Activated CD4-positive, alpha-beta T cell treated with anti-CD3 and anti-CD28 coated beads for 1 hour (primary cell): ENCODE measurements around the gene CLEC4G.
"Not testable (repeated sequence)": the region's sequence is repeated elsewhere in the genome, so short reads cannot be mapped to it uniquely, and the experiment has no call there.

Experiments used
- DNase-seq: peaks from one replicate; pipeline ENCODE4 v3.0.0-alpha.2; 2020

CLEC4G gene, protein sequence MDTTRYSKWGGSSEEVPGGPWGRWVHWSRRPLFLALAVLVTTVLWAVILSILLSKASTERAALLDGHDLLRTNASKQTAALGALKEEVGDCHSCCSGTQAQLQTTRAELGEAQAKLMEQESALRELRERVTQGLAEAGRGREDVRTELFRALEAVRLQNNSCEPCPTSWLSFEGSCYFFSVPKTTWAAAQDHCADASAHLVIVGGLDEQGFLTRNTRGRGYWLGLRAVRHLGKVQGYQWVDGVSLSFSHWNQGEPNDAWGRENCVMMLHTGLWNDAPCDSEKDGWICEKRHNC

DNA sequence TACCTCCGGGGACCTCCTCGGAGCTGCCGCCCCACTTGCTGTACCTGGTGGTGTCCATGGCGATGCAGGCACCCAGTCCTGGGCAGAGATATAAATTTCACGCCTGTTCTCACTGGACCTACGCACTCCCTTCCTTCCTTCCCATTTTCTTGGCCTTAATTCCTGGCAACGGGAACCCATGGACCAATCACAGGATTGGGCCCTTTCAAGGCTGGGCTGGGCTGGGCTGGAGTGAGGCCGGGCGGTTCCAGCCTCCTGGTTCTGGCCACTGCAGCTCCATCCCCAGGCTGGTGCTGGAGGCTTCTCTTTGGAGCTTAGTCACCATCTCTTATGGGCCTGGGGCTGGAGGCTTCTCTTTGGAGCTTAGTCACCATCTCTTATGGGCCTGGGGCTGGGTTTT lies at the start of gene CLEC4G:
CLEC4G (minus strand) TSS at position 66 of the 400 bp plus-strand sequence; CDS start at position 58, 8 bp downstream.
- DNase-seq, result no peak

DNA sequence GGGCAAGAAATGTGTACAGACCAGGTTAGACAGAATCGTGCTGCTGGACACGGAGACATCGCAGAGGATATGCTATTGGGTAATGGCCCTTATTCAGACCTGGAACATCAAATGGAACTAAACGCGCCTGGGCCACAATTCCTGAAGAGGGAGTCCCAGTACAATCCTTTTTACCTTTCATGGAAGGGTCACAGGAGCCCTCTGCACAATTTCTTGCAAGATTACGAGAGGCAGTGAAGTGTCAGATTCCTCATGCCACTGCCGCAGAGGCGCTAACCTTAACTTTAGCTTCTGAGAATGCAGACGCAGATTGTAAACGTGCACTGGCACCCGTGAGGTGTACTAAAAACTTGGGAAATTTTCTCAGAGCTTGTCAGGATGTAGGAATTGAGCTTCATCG lies 49.2 kb upstream of the CLEC4G start:
- no peak for DNase-seq

DNA sequence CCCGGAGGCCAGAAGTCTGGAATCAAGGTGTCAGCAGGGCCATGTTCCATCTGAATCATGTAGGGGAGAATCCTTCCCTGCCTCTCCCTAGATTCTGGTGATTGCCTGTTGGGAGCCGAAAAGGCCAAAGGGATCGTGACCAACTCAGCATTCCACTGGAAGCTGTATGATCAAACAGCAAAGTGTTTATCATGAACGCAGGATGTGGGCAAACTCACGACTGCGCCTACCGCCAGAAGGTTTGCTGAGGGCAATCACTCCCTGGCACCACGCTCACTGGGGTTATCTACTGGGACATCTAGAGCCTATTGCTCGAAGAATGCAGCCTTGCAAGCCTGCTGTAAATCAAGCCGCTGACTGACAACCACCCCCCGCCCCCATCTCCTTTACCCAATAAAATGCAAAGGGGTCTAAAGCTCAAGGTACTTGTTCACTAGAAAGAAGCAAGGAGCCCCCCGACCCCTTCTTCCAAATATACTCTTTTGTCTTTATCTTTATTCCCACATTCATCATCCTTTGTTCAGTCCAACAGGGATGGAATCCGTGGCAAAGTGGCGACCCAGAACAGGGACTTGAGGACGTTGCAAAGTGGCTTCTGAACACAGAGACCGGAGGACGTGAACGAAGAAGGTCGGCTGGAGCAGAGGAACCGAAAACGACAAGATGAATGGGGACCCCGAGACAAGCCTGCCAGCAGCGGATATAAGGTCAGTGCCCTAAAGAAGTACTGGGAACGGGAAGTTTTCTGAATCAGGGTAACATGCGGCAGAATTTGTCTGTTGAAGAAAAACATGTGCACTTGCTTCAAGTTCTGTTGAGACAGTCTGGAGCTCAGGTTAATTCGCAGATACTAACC lies 47.9 kb upstream of the CLEC4G start:
- no peak for DNase-seq

DNA sequence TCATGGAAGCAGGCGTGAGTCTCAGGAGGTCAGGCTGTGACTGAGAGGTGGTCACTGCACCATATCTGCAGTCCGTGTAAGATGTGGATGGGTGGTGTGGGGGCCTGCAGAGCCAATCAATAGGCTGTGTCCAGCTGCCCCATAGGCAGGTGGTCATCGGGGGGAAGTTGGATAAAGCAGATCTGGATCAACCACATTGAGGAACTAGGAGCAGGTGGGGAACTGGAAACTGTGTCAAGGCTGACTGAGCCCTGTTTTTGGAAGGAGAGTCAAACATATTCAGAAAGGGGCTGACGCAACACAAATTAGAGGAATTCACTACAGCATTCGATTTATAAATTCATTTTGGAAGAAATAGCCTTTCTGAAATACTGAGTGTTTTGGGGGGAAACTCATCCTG lies 46.2 kb upstream of the CLEC4G start:
- DNase-seq, result no peak

DNA sequence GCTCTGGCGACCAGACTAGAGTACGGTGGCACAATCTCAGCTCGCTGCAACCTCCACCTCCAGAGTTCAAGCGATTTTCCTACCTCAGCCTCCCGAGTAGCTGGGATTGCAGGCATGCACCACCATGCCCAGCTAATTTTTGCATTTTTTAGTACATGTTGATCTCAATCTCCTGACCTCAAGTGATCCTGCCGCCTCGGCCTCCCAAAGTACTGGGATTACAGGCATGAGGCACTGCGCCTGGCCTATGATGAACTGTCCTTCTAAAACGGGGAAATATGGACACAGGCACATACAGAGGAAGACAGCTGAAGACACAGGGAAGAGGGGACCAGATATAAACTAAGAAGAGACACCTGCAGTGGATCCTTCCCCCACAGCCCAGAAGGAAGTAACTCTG lies 43.9 kb upstream of the CLEC4G start:
- no peak for DNase-seq

DNA sequence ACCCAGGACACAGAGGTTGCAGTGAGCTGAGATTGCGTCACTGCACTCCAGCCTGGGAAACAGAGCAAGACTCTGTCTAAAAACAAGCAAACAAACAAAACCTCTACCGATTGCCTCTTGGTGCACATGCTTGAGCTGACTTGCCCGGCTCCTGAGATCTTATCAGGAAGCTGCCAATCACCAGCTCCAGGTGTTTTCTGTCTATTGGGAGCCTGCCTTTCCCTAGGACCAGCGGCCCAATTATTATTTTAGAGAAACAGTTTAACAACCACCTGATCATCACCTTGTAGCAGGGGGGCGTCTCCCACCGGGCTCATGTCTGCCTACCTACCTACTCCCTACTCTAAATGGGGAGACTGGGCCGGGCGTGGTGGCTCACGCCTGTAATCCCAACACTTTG lies 41.9 kb upstream of the CLEC4G start:
- DNase-seq, result no peak

DNA sequence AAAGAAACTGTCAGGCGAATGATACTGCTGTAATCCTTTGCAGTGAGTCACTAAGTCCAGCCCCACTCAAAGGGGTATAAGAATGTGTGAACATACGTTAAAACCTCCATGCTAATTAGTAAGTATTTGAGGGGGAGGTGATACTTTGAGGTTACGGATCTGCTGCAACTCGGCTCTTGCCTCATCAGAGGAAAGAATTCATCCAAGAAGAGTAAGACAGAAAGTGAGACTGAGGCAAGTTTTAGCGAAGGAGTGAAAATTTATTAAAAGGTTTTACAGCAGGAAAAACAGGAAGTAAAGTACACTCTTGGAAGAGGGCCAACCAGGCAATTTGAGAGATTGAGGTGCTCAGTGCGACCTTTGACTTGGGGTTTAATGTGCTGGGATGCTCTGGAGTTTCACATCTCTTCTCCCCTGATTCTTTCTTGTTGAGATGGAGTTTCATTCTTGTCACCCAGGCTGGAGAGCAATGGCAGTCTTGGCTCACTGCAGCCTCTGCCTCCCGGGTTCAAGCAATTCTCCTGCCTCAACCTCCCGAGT lies 40.9 kb upstream of the CLEC4G start:
- no peak for DNase-seq

DNA sequence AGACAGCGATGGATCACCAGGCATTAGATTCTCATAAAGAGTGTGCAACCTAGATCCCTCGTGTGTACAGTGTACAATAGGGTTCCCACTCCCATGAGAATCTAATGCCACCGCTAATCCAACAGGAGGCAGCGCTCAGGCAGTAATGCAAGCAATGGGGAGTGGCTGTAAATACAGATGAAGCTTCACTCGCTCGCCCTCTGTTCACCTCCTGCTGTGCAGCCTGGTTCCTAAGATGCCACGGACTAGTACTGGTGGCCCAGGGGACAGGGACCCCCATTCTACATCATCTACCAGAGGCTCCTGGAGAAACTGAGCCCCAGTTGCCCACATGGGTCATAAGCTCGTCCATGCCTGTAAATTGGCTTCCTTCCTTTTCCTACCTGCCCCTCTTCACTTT lies 39.2 kb upstream of the CLEC4G start:
- no peak for DNase-seq

DNA sequence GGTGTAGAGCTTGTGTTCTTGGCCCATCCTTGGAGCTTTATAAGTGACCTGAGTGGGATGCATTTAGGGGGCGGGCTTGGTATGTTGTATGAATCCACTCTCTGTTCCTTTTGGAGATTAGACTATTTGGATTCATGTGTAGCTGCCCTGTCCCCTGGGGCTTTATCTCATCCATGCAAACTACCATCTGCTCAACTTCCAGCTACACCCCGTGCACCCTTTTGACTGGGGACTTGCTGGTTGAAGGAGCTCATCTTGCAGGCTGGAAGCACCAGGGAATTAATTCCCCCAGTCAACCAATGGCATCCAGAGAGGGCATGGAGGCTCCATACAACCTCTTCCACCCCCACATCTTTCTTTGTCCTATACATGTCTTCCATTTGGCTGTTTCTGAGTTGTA lies 37.3 kb upstream of the CLEC4G start:
- no peak for DNase-seq

DNA sequence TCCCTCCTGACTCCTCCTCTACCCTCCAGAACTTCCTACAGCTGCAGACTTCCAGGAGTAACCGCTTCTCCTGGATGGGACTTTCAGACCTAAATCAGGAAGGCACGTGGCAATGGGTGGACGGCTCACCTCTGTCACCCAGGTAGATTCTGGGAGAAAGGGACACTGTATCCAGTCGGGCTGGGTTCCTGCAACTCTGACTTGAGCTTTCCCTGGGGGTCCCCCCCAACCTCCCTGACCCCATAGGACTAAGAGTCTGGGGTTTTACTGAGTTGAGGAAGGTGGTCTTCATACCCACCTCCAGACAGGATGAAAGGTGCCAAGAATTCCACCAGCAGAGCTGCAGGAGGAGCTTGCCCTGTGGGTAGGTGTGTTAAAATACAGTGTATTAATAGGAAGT lies 35.6 kb upstream of the CLEC4G start:
- no peak for DNase-seq

DNA sequence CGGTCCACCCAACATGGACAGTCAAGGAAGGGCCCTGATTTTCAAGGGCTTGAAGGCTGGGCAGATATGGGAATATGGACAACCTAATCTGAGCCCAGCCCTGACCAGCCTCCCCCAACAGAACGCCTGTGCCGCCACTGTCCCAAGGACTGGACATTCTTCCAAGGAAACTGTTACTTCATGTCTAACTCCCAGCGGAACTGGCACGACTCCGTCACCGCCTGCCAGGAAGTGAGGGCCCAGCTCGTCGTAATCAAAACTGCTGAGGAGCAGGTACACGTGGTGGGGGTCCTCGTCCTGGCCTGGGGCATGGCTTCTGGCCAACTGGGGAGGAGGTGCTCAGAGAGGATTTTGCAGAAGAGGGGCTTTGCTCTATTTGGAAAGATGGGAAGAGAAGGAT lies 34.6 kb upstream of the CLEC4G start:
- no peak for DNase-seq

DNA sequence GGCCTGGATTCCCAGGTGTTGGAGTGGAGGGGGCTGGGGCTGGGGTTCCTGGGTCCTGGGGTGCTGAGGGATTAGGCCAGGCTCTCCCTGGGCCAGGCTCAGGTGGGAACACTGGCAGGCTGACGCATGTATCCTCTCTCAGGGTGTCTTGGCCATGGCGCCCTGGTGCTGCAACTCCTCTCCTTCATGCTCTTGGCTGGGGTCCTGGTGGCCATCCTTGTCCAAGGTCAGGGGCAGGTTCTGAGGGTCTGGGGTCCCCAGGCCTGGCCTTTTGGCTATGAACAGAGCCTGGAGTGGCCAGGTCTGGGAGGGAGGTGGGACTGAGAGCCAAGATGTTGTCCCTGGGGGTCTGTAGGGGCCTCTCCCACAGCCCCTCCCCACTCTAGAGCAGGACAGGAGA lies 33.1 kb upstream of the CLEC4G start:
- not testable (repeated sequence) for DNase-seq

DNA sequence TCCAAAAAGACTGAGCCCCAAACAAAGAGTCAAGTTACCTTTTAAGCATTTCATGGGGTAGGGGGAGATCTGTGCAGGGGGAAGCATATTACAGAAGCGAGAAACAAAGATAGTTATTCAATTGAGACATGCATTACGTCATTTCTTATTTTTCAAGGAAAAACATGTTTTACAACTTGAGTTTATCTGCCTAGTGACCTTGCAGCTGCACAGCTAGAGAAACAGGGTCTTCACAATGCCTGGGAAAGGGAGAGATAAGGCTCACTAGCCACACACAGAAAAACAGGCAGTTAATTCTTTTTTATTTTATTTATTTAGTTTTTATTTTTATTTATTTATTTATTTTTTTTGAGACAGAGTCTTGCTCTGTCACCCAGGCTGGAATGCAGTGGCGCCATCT lies 32.2 kb upstream of the CLEC4G start:
- DNase-seq, result not testable (repeated sequence)

DNA sequence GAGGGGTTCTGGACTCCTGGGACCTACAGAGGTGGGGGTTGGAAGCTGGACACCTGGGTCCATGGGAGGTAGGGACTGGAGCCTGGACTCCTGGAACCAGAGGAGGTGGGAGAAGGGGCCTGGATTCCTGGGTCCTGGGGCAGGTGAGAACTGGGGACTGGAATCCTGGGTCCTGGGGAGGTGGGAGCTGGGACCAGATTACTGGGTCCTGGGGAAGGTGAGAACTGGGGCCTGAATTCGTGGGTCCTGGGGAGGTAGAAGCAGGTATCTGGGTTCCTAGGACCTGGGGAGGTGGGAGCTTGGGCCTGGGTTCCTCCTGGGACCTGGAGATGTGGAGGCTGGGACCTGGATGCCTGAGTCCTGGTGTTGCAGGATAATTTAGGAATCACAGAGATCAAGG lies 31.8 kb upstream of the CLEC4G start:
- no peak for DNase-seq

DNA sequence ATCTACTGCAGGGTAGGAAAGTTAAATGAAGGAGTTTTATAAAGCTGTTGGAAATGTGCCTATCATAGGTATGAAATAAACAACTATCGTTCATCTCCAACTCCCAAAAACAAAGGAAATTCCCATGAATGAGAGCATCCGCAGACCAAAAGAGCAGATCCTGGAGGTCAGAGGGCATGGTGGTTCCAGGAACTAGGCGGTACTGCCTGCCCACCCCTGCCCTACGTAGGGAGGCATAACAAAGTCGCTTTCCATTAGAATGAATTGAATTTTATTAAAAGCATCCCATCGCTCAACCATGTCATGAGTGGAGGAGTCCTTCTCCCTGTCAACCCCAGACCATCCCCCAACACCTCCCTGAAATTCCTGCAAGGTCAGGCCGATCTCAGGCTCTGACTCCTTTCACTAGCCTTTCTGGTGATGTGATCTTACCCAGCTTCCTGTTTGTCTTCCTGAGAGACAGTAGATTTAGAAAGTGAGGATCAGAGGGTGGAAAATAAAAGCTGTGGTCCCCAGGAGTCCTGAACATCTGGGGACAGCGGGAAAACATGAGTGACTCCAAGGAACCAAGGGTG lies 30.9 kb upstream of the CLEC4G start, which contains the start of gene CLEC4M:
CLEC4M (plus strand) TSS at position 525 of the 575 bp plus-strand sequence; CDS start at position 549, 24 bp downstream.
- DNase-seq, result no peak

DNA sequence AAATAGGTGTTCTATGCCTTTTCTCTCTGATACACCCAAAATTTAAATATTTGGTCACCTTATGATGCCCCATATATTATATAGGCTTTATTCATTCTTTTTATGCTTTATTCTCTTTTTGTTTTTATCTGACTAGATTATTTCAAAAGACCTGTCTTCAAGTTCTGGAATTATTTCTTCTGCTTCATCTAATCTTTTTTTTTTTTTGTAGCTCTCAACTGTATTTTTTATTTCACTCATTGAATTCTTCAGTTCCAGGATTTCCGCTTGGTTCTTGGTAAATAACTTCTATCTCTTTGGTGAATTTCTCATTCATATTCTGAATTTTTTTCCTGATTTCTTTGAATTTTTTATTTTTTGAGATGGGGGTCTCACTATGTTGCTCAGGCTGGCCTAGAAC lies 27.2 kb upstream of the CLEC4G start:
- no peak for DNase-seq

DNA sequence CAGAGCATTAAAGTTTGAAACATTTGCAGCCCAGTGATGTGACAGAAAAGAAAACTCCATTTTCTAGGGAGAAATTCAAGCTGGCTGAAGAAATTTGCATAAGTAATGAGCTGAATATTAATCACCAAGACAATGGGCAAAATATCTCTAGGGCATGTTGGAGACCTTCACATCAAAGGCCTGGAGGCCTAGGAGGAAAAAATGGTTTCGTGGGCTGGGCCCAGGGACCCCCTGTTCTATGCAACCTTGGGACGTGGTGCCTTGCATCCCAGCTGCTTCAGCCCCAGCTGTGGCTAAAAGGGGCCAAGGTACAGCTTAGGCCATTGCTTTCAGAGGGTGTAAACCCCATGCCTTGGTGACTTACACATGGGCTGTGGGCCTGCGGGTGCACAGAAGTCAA lies 25.4 kb upstream of the CLEC4G start:
- no peak for DNase-seq

DNA sequence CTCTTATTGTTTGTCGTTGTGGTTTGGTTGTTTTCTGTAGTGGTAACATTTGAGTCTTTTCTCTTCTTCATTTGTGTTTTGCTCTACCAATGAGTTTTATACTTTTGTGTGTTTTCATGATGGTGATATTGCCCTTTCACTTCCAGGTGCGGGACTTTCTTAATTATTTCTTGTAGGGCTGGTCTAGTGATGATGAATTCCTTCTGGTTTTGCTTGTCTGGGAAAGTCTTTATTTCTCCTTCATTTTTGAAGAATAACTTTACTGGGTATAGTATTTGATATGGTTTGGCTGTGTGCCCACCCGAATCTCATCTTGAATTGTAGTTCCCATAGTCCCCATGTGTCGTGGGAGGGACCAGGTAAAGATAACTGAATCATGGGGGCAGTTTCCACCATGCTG lies 24.3 kb upstream of the CLEC4G start:
- no peak for DNase-seq

DNA sequence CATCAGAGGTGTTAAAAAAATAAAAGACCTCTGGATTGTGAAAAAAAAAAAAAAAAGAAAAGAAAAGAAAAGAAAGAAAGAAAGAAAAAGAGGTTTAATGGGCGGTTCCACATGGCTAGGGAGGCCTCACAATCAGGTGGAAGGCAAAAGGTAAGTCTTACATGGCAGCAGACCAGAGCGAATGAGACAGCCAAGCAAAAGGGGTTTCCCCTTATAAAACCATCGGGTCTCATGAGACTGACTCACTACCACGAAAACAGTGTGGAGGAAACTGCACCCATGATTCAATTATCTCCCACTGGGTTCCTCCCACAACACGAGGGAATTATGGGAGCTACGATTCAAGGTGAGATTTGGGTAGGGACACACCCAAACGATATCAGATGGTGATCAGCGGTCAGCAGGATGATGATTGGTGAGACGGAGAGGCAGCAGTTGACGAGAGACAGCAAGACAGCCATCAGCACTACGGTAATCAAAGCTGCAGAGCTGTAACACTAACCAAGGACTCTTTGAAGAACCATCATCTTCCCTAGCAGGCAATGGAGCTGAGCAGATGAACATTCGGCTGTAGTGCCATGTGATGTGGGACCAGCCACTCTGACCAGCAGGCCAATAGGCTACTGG lies 19.4 kb upstream of the CLEC4G start:
- DNase-seq, result no peak

DNA sequence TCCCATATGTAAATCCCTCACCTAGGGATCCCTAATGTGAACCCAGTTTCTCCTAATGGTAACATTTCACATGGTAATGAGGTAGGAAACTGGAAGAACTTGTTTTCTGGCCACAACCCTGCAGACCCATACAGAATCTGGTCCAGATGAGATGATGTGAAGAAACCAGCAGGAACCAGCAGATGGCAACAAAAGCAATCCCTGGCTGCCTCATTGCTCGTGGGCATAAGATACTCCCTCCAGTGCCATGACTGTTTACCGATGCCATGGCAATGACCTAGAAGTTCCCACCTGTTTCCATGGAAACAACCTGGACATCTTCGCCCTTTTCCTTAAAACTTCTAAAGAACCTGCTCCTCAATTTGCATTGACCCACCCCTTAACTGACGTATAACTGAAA lies 16.8 kb upstream of the CLEC4G start:
- no peak for DNase-seq

DNA sequence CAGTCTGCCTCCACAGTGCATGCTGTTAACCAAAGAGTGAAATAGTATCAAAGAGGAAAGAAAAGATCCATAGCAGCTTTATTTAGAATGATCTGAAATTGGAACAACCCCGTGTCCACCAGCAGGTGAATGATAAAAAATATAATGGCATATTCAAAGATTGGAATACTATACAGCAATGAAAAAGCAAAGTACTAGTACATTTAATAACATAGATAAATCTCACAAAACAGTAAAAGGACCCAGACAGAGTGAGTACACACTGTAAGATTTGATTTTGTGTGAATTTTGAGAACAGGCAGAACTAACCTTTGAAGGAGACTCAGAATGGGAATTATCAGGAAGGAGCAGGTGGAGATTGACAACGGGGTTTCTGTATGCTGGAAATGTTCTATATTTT lies 16.3 kb upstream of the CLEC4G start:
- no peak for DNase-seq

DNA sequence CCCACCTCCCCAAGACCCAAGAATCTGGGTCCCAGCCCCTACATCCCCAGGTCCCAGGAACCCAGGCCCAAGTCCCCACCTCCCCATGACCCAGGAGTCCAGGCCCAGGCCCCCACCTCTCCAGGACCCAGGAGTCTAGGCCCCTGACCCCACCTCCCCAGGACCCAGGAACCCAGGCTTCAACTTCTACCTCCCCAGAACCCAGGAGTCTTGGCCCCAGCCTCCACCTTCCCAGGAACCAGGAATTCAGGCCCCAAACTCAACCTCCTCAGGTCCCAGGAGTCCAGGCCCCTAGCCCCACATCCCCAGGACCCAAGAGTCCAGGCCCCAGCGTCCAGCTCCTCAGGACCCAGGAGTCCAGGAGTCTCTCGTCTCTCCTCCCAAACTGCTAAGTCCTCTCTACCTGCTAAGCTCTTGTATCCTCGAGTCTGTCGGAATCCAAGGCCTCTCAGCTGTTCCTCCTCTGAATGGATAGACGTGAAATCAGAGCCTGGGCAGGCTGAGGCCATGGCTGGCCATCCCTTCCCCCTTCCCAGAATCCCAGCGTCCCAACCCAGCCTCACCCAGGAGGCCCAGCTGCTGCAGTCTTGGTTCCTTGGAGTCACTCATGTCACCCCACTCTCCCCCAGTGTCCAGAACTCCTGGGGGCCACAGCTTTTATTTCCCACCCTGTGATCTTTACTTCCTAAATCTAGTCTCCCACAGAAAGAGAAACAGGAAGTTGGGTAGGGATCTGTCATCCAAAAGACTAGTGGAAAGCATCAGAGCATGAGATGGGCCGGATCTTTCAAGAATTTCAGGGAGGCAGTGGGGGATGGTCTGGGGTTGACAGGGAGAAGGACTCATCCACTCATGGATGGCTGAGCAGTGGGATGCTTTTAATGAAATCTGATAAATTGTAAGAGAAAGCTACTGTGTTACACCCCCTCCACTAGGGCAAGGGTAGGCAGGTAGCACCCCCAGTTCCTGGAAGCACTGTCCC lies 15.3 kb upstream of the CLEC4G start, which contains the start of gene CD209:
CD209 (minus strand) TSS at position 632 of the 982 bp plus-strand sequence; CDS start at position 609, 23 bp downstream.
- no peak for DNase-seq
